ENCODE measurements around the gene ZNF335.
A peak's percentile ranks its signal among the peaks of the same experiment; 100 is the strongest.
"Not testable (repeated sequence)": the region's sequence is repeated elsewhere in the genome, so short reads cannot be mapped to it uniquely, and the experiment has no call there.

ZNF335 gene

GRCh38 chr20:45970646-45971424, 1.2 kb downstream of the ZNF335 start:
- no peak for DNase-seq (ENCODE audit: low spot score)

GRCh38 chr20:45969712-45970634, 2.0 kb downstream of the ZNF335 start:
- DNase-seq (ENCODE audit: low spot score): peak; percentile 38

GRCh38 chr20:45968801-45969711, 2.9 kb downstream of the ZNF335 start:
- no peak for DNase-seq (ENCODE audit: low spot score)

GRCh38 chr20:45968081-45968671, 3.8 kb downstream of the ZNF335 start:
- no peak for DNase-seq (ENCODE audit: low spot score)

GRCh38 chr20:45967551-45968080, 4.4 kb downstream of the ZNF335 start:
- DNase-seq (ENCODE audit: low spot score): no peak

- no peak for DNase-seq (ENCODE audit: low spot score)
These were observed 6.6 kb downstream of the ZNF335 start for GRCh38 chr20:45965169-45966002.

- DNase-seq (ENCODE audit: low spot score): no peak
These were observed 8.0 kb downstream of the ZNF335 start for GRCh38 chr20:45964006-45964400.

GRCh38 chr20:45963059-45964005, 8.7 kb downstream of the ZNF335 start:
- DNase-seq (ENCODE audit: low spot score): no peak

- DNase-seq (ENCODE audit: low spot score): no peak
These were observed 9.8 kb downstream of the ZNF335 start for GRCh38 chr20:45962031-45962755.

- no peak for DNase-seq (ENCODE audit: low spot score)
These were observed 11.9 kb downstream of the ZNF335 start for GRCh38 chr20:45959956-45960630.

GRCh38 chr20:45959126-45959525, 12.9 kb downstream of the ZNF335 start:
- no peak for DNase-seq (ENCODE audit: low spot score)

GRCh38 chr20:45958593-45958992, 13.4 kb downstream of the ZNF335 start:
- DNase-seq (ENCODE audit: low spot score): no peak

- DNase-seq (ENCODE audit: low spot score): no peak
These were observed 14.7 kb downstream of the ZNF335 start for GRCh38 chr20:45957021-45957941.

- DNase-seq (ENCODE audit: low spot score): not testable (repeated sequence)
These were observed 15.7 kb downstream of the ZNF335 start for GRCh38 chr20:45956326-45956725.

GRCh38 chr20:45953672-45954071, 18.3 kb downstream of the ZNF335 start:
- DNase-seq (ENCODE audit: low spot score): no peak

- no peak for DNase-seq (ENCODE audit: low spot score)
These were observed 19.1 kb downstream of the ZNF335 start for GRCh38 chr20:45952861-45953260.

All from kidney capillary endothelial cell (primary cell).